ENCODE measurements around the gene PCNX2.

PCNX2 gene

GRCh38 chr1:232988572-232989040 lies 306.9 kb downstream of the PCNX2 start:
- peaks cover 6% of the 10 kb centered on the region for H3K9me3 ChIP-seq (ENCODE audit: insufficient read depth, low read depth, low read length)
- H3K36me3 ChIP-seq (ENCODE audit: insufficient read depth, low read depth, low read length): peaks cover 24% of the 10 kb centered on the region
- H3K9ac ChIP-seq (ENCODE audit: low read depth, low read length): no peak overlapping the region
- no peak overlapping the region for H3K27ac ChIP-seq (ENCODE audit: low read length)
- H3K27me3 ChIP-seq (ENCODE audit: insufficient read depth, low read length): no peaks in the 10 kb centered on the region
- H3K4me1 ChIP-seq (ENCODE audit: insufficient read depth, low read length): no peaks in the 10 kb centered on the region
- no peak overlapping the region for H3K4me3 ChIP-seq (ENCODE audit: low read length)

GRCh38 chr1:232987774-232988140 lies 307.8 kb downstream of the PCNX2 start:
- H3K27me3 ChIP-seq (ENCODE audit: insufficient read depth, low read length): no peaks in the 10 kb centered on the region
- no peak overlapping the region for H3K9ac ChIP-seq (ENCODE audit: low read depth, low read length)
- no peaks in the 10 kb centered on the region for H3K9me3 ChIP-seq (ENCODE audit: insufficient read depth, low read depth, low read length)
- peaks cover 19% of the 10 kb centered on the region for H3K36me3 ChIP-seq (ENCODE audit: insufficient read depth, low read depth, low read length)
- H3K4me3 ChIP-seq (ENCODE audit: low read length): no peak overlapping the region
- no peaks in the 10 kb centered on the region for H3K4me1 ChIP-seq (ENCODE audit: insufficient read depth, low read length)
- no peak overlapping the region for H3K27ac ChIP-seq (ENCODE audit: low read length)

- Histone ChIP-seq H3K9ac (ENCODE audit: low read depth, low read length) (no peak overlapping the region), H3K27ac (ENCODE audit: low read length) (no peak overlapping the region), H3K36me3 (ENCODE audit: insufficient read depth, low read depth, low read length) (peaks cover 13% of the 10 kb centered on the region), H3K4me1 (ENCODE audit: insufficient read depth, low read length) (no peaks in the 10 kb centered on the region), H3K4me3 (ENCODE audit: low read length) (no peak overlapping the region), H3K27me3 (ENCODE audit: insufficient read depth, low read length) (no peaks in the 10 kb centered on the region), H3K9me3 (ENCODE audit: insufficient read depth, low read depth, low read length) (no peaks in the 10 kb centered on the region)
These were observed 308.3 kb downstream of the PCNX2 start for GRCh38 chr1:232987046-232987773.

GRCh38 chr1:232986527-232986922 lies 309.0 kb downstream of the PCNX2 start:
- H3K27me3 ChIP-seq (ENCODE audit: insufficient read depth, low read length): no peaks in the 10 kb centered on the region
- H3K9ac ChIP-seq (ENCODE audit: low read depth, low read length): no peak overlapping the region

GRCh38 chr1:232985882-232986526 lies 309.5 kb downstream of the PCNX2 start:
- Histone ChIP-seq H3K4me3 (ENCODE audit: low read length) (no peak overlapping the region), H3K27me3 (ENCODE audit: insufficient read depth, low read length) (no peaks in the 10 kb centered on the region), H3K4me1 (ENCODE audit: insufficient read depth, low read length) (no peaks in the 10 kb centered on the region), H3K36me3 (ENCODE audit: insufficient read depth, low read depth, low read length) (peaks cover 13% of the 10 kb centered on the region), H3K27ac (ENCODE audit: low read length) (no peak overlapping the region), H3K9me3 (ENCODE audit: insufficient read depth, low read depth, low read length) (no peaks in the 10 kb centered on the region), H3K9ac (ENCODE audit: low read depth, low read length) (no peak overlapping the region)

More at GRCh38 chr1:232986527-232986922, 309.0 kb downstream of the PCNX2 start:
- no peak overlapping the region for H3K4me3 ChIP-seq (ENCODE audit: low read length)
- H3K9me3 ChIP-seq (ENCODE audit: insufficient read depth, low read depth, low read length): no peaks in the 10 kb centered on the region
- no peak overlapping the region for H3K27ac ChIP-seq (ENCODE audit: low read length)
- no peaks in the 10 kb centered on the region for H3K4me1 ChIP-seq (ENCODE audit: insufficient read depth, low read length)
- H3K36me3 ChIP-seq (ENCODE audit: insufficient read depth, low read depth, low read length): peaks cover 13% of the 10 kb centered on the region

GRCh38 chr1:232984577-232985425 lies 310.7 kb downstream of the PCNX2 start:
- Histone ChIP-seq H3K27ac (ENCODE audit: low read length) (no peak overlapping the region), H3K9me3 (ENCODE audit: insufficient read depth, low read depth, low read length) (no peaks in the 10 kb centered on the region), H3K4me1 (ENCODE audit: insufficient read depth, low read length) (no peaks in the 10 kb centered on the region), H3K4me3 (ENCODE audit: low read length) (no peak overlapping the region), H3K9ac (ENCODE audit: low read depth, low read length) (no peak overlapping the region), H3K36me3 (ENCODE audit: insufficient read depth, low read depth, low read length) (peaks cover 13% of the 10 kb centered on the region), H3K27me3 (ENCODE audit: insufficient read depth, low read length) (no peaks in the 10 kb centered on the region)

GRCh38 chr1:232983817-232984567 lies 311.5 kb downstream of the PCNX2 start:
- Histone ChIP-seq H3K9me3 (ENCODE audit: insufficient read depth, low read depth, low read length) (no peaks in the 10 kb centered on the region), H3K27ac (ENCODE audit: low read length) (no peak overlapping the region), H3K27me3 (ENCODE audit: insufficient read depth, low read length) (no peaks in the 10 kb centered on the region), H3K4me3 (ENCODE audit: low read length) (no peak overlapping the region), H3K4me1 (ENCODE audit: insufficient read depth, low read length) (no peaks in the 10 kb centered on the region), H3K9ac (ENCODE audit: low read depth, low read length) (no peak overlapping the region), H3K36me3 (ENCODE audit: insufficient read depth, low read depth, low read length) (peaks cover 16% of the 10 kb centered on the region)

- Histone ChIP-seq H3K4me1 (ENCODE audit: insufficient read depth, low read length) (no peaks in the 10 kb centered on the region), H3K9me3 (ENCODE audit: insufficient read depth, low read depth, low read length) (no peaks in the 10 kb centered on the region), H3K27ac (ENCODE audit: low read length) (no peak overlapping the region), H3K4me3 (ENCODE audit: low read length) (no peak overlapping the region), H3K9ac (ENCODE audit: low read depth, low read length) (no peak overlapping the region), H3K36me3 (ENCODE audit: insufficient read depth, low read depth, low read length) (peaks cover 22% of the 10 kb centered on the region), H3K27me3 (ENCODE audit: insufficient read depth, low read length) (no peaks in the 10 kb centered on the region)
These were observed 312.1 kb downstream of the PCNX2 start for GRCh38 chr1:232983375-232983774.

GRCh38 chr1:232982238-232982944 lies 313.1 kb downstream of the PCNX2 start:
- H3K4me3 ChIP-seq (ENCODE audit: low read length): no peak overlapping the region
- no peaks in the 10 kb centered on the region for H3K4me1 ChIP-seq (ENCODE audit: insufficient read depth, low read length)
- peaks cover 30% of the 10 kb centered on the region for H3K36me3 ChIP-seq (ENCODE audit: insufficient read depth, low read depth, low read length)
- H3K27ac ChIP-seq (ENCODE audit: low read length): no peak overlapping the region
- no peaks in the 10 kb centered on the region for H3K27me3 ChIP-seq (ENCODE audit: insufficient read depth, low read length)
- no peak overlapping the region for H3K9ac ChIP-seq (ENCODE audit: low read depth, low read length)
- H3K9me3 ChIP-seq (ENCODE audit: insufficient read depth, low read depth, low read length): no peaks in the 10 kb centered on the region

GRCh38 chr1:232980986-232981560 lies 314.5 kb downstream of the PCNX2 start:
- Histone ChIP-seq H3K9ac (ENCODE audit: low read depth, low read length) (no peak overlapping the region), H3K27ac (ENCODE audit: low read length) (no peak overlapping the region), H3K4me1 (ENCODE audit: insufficient read depth, low read length) (no peaks in the 10 kb centered on the region), H3K36me3 (ENCODE audit: insufficient read depth, low read depth, low read length) (peaks cover 43% of the 10 kb centered on the region), H3K4me3 (ENCODE audit: low read length) (no peak overlapping the region), H3K27me3 (ENCODE audit: insufficient read depth, low read length) (no peaks in the 10 kb centered on the region), H3K9me3 (ENCODE audit: insufficient read depth, low read depth, low read length) (no peaks in the 10 kb centered on the region)
